ENCODE data around the gene RHBDD1. TPM values are rescaled to one million over a fixed set of nuclear protein-coding genes. Genes with fewer than 3 reads are reported as not detected.

RHBDD1 gene
- total RNA-seq, 1 donor from 2014 or later = 29.9 TPM

- DNase-seq = no peak
- TF ChIP-seq CTCF (IDR thresholded peaks at IDR 0.05; ENCODE audit: partially characterized antibody, unreplicated experiment) = no peak
- Mint-ChIP-seq H3K4me3 (ENCODE audit: unreplicated experiment) (no peak overlapping the region), H3K27me3 (ENCODE audit: unreplicated experiment) (no peaks in the 10 kb centered on the region), H3K9me3 (ENCODE audit: unreplicated experiment) (no peaks in the 10 kb centered on the region), H3K36me3 (ENCODE audit: unreplicated experiment) (no peaks in the 10 kb centered on the region), H3K27ac (ENCODE audit: unreplicated experiment) (no peak overlapping the region), H3K4me1 (ENCODE audit: low read depth, unreplicated experiment) (no peaks in the 10 kb centered on the region)
These were observed 74.5 kb downstream of the RHBDD1 start for GRCh38 chr2:226910384-226910783.

- TF ChIP-seq CTCF (IDR thresholded peaks at IDR 0.05; ENCODE audit: partially characterized antibody, unreplicated experiment) = no peak
These were observed 76.1 kb downstream of the RHBDD1 start for GRCh38 chr2:226911932-226912331.

GRCh38 chr2:226913641-226914040 is 77.8 kb downstream of the RHBDD1 start:
- Mint-ChIP-seq H3K27me3 (ENCODE audit: unreplicated experiment) (no peaks in the 10 kb centered on the region), H3K4me3 (ENCODE audit: unreplicated experiment) (no peak overlapping the region)

More at GRCh38 chr2:226911932-226912331, 76.1 kb downstream of the RHBDD1 start:
- Mint-ChIP-seq H3K36me3 (ENCODE audit: unreplicated experiment) (no peaks in the 10 kb centered on the region), H3K9me3 (ENCODE audit: unreplicated experiment) (no peaks in the 10 kb centered on the region), H3K27me3 (ENCODE audit: unreplicated experiment) (no peaks in the 10 kb centered on the region), H3K4me1 (ENCODE audit: low read depth, unreplicated experiment) (no peaks in the 10 kb centered on the region), H3K4me3 (ENCODE audit: unreplicated experiment) (no peak overlapping the region), H3K27ac (ENCODE audit: unreplicated experiment) (no peak overlapping the region)
- DNase-seq = no peak

GRCh38 chr2:226915846-226916360 is 80.0 kb downstream of the RHBDD1 start:
- TF ChIP-seq CTCF (IDR thresholded peaks at IDR 0.05; ENCODE audit: partially characterized antibody, unreplicated experiment) = no peak
- Mint-ChIP-seq H3K9me3 (ENCODE audit: unreplicated experiment) (no peaks in the 10 kb centered on the region), H3K4me1 (ENCODE audit: low read depth, unreplicated experiment) (no peaks in the 10 kb centered on the region), H3K27me3 (ENCODE audit: unreplicated experiment) (no peaks in the 10 kb centered on the region), H3K36me3 (ENCODE audit: unreplicated experiment) (no peaks in the 10 kb centered on the region), H3K27ac (ENCODE audit: unreplicated experiment) (no peak overlapping the region), H3K4me3 (ENCODE audit: unreplicated experiment) (no peak overlapping the region)
- no peak for DNase-seq

More at GRCh38 chr2:226913641-226914040, 77.8 kb downstream of the RHBDD1 start:
- Mint-ChIP-seq H3K36me3 (ENCODE audit: unreplicated experiment) (no peaks in the 10 kb centered on the region), H3K9me3 (ENCODE audit: unreplicated experiment) (no peaks in the 10 kb centered on the region), H3K27ac (ENCODE audit: unreplicated experiment) (no peak overlapping the region), H3K4me1 (ENCODE audit: low read depth, unreplicated experiment) (no peaks in the 10 kb centered on the region)
- no peak for DNase-seq
- no peak for TF ChIP-seq CTCF (IDR thresholded peaks at IDR 0.05; ENCODE audit: partially characterized antibody, unreplicated experiment)

- no peak overlapping the region for H3K4me3 Mint-ChIP-seq (ENCODE audit: unreplicated experiment)
- H3K4me1 Mint-ChIP-seq (ENCODE audit: low read depth, unreplicated experiment) = no peaks in the 10 kb centered on the region
- TF ChIP-seq CTCF (IDR thresholded peaks at IDR 0.05; ENCODE audit: partially characterized antibody, unreplicated experiment) = no peak
- H3K9me3 Mint-ChIP-seq (ENCODE audit: unreplicated experiment) = no peaks in the 10 kb centered on the region
- H3K36me3 Mint-ChIP-seq (ENCODE audit: unreplicated experiment) = no peaks in the 10 kb centered on the region
- no peaks in the 10 kb centered on the region for H3K27me3 Mint-ChIP-seq (ENCODE audit: unreplicated experiment)
- H3K27ac Mint-ChIP-seq (ENCODE audit: unreplicated experiment) = no peak overlapping the region
- no peak for DNase-seq
These were observed 80.8 kb downstream of the RHBDD1 start for GRCh38 chr2:226916669-226917068.

Data from glutamatergic neuron (in vitro differentiated cells).